Measurements from ENCODE around the gene MECR. TPM values are rescaled to one million over a fixed set of nuclear protein-coding genes. Genes with fewer than 3 reads are reported as not detected.
A peak's percentile ranks its signal among the peaks of the same experiment; 100 is the strongest.

The MECR gene
- total RNA-seq, 1 donor from 2014 or later = 13.5 TPM

- DNase-seq (ENCODE audit: low spot score in 2 of 2) (no peak), FAIRE-seq (no peak)
Measured at GRCh38 chr1:29209173-29209572, 21.6 kb downstream of the MECR start.

- DNase-seq (ENCODE audit: low spot score in 2 of 2) (no peak), FAIRE-seq (no peak)
Measured at GRCh38 chr1:29208442-29208841, 22.3 kb downstream of the MECR start.

- DNase-seq (ENCODE audit: low spot score in 2 of 2) (peak; percentile 68 to 93), FAIRE-seq (peak; percentile 83)
Measured at GRCh38 chr1:29202584-29203340, 28.0 kb downstream of the MECR start.

- no peak for DNase-seq (ENCODE audit: low spot score in 2 of 2)
- FAIRE-seq = no peak
Measured at GRCh38 chr1:29202053-29202452, 28.7 kb downstream of the MECR start.

DNA sequence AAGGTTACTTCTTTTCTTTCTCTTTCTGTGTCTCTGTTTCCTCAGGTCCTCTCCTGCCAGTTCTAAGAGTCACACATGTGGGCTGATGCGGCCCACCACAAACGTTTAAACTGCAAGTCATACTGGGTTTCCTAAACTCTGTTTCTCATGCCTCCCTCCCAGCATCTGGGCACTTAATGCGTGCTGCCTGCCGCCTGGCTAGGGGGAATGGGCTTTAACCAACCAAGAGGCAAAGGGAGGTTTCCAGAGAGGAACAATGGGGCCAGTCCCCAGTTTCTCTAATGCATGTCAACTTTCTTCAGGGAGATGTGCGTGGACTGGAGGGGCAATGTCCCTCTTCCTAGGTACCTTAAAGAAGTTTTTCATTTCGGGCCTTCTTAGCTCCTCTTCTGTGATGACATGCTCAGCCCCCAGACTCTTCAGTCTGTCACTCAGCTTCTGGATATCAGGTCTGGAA lies 29.1 kb downstream of the MECR start:
- DNase-seq (ENCODE audit: low spot score in 2 of 2) = no peak
- FAIRE-seq = no peak

DNA sequence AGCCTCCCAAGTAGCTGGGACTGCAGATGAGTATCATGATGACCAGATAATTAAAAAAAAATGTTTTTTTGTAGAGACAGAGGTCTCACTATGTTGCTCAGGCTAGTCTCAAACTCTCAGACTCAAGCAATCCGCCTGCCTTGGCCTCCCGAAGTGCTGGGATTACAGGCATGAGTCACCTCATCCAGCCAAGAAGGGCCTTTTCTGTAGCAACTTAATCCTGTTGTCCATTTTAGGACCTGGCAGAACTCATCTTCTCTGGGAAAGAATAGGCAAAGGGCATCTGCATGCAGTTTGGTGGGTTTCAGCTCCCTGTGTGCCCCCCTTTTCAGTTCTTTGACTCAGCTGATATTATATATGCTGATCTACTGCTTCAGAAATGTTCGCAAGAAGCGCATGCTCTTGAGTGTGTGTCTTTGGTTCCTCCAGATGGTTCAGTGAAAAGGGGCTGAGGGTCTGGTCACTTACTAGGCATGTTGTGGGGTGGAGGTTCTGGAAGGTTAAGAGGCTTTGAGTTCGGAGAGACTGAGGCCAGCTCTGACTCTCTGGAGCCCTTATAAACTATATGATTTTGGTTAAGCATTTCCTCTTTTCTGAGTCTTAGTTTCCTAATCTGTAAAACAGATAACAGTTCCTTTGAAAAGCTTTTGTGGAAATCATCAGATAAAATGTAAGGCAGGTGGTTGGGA lies 29.7 kb downstream of the MECR start:
- DNase-seq (ENCODE audit: low spot score in 2 of 2) (no peak), FAIRE-seq (no peak)

DNA sequence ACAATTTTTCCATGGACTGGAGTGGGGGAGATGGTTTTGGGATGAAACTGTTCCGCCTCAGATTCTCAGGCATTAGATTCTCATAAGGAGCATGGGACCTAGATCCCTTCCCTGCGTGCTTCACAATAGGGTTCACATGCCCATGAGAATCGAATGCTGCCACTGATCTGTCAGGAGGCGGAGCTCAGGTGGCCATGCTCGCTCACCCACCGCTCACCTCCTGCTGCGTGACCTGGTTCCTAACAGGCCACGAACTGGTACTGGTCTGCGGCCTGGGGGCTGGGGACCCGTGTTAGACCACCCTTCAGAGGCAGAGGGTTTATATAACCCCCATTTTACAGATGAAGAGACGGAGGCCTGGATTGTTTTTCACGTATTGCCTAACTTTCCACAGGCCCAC lies 32.7 kb downstream of the MECR start:
- no peak for FAIRE-seq
- DNase-seq (ENCODE audit: low spot score in 2 of 2) = no peak

GRCh38 chr1:29197590-29197924 lies 33.2 kb downstream of the MECR start:
- FAIRE-seq = no peak

GRCh38 chr1:29196863-29197589 lies 33.7 kb downstream of the MECR start:
- FAIRE-seq (no peak), DNase-seq (ENCODE audit: low spot score in 2 of 2) (no peak)

More at GRCh38 chr1:29197590-29197924, 33.2 kb downstream of the MECR start:
- no peak for DNase-seq (ENCODE audit: low spot score in 2 of 2)

GRCh38 chr1:29195881-29196291 lies 34.8 kb downstream of the MECR start:
- DNase-seq (ENCODE audit: low spot score in 2 of 2) (no peak), FAIRE-seq (no peak)

- DNase-seq (ENCODE audit: low spot score in 2 of 2) (no peak), FAIRE-seq (no peak)
Measured at GRCh38 chr1:29193879-29194455, 36.8 kb downstream of the MECR start.

GRCh38 chr1:29190718-29191117 lies 40.0 kb downstream of the MECR start:
- no peak for FAIRE-seq
- no peak for DNase-seq (ENCODE audit: low spot score in 2 of 2)

GRCh38 chr1:29186707-29187106 lies 44.0 kb downstream of the MECR start:
- no peak for FAIRE-seq
- no peak for DNase-seq (ENCODE audit: low spot score in 2 of 2)

- DNase-seq (ENCODE audit: low spot score in 2 of 2) (no peak), FAIRE-seq (no peak)
Measured at GRCh38 chr1:29186252-29186651, 44.5 kb downstream of the MECR start.

DNA sequence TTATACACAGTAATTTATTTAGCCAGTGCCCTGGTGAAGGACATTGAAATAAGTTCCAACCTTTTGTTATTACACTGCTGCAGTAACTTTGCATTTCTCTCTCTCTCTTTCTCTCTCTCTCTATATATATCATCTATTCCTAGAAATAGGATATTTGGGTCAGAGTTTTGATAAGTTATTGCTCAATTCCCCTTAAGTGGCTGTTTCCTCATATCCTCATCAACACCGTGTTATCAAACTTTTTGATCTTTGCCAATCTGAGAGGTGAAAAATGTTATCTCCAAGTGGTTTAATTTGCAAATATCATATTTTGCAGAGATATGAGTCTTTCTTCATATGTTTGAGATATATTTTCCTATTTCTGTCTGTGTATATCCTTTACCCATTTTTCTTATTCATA lies 47.4 kb downstream of the MECR start:
- FAIRE-seq = no peak

GRCh38 chr1:29181413-29182225 lies 49.1 kb downstream of the MECR start, which contains the start of gene SRSF4:
TSS of gene SRSF4 (minus strand) at chr1:29181900. CDS start at chr1:29181752, 148 bp downstream.
- FAIRE-seq (no peak), DNase-seq (ENCODE audit: low spot score in 2 of 2) (peak; percentile 97 to 98)

More for the DNA sequence above, 47.4 kb downstream of the MECR start:
- no peak for DNase-seq (ENCODE audit: low spot score in 2 of 2)

- no peak for FAIRE-seq
- no peak for DNase-seq (ENCODE audit: low spot score in 2 of 2)
Measured at GRCh38 chr1:29180497-29181412, 50.0 kb downstream of the MECR start.

- DNase-seq (ENCODE audit: low spot score in 2 of 2) (no peak), FAIRE-seq (no peak)
Measured at GRCh38 chr1:29179641-29180184, 51.0 kb downstream of the MECR start.
